B cell (primary cell): ENCODE data around the gene ATP5MC2. TPM values are rescaled to one million over a fixed set of nuclear protein-coding genes. Genes with fewer than 3 reads are reported as not detected.

Experiments used
- ATAC-seq: fragments of 200-7000 bp; cut with Tn5 transposase; one replicate; pipeline ENCODE4 v1.10.0; 2021; ENCODE audit warnings: low read depth, mild to moderate bottlenecking, moderate number of reproducible peaks, moderate library complexity
- CTCF ChIA-PET: fragments of 350-600 bp; sonication (Branson Sonifier 250); formaldehyde crosslinking; loops from one replicate; lab custom pipeline; 2021; ENCODE audit warnings: antibody characterized with exemption, inconsistent platforms; lab: Charles Lee
- POLR2A ChIA-PET: fragments of 350-600 bp; sonication (Branson Sonifier 250); formaldehyde crosslinking; loops from one replicate; lab custom pipeline; 2021; ENCODE audit warnings: antibody characterized with exemption; lab: Charles Lee
- DNase-seq: peaks from one replicate; pipeline ENCODE4 v3.0.0; 2013
- H2AFZ ChIP-seq: 2 replicates; pipeline ENCODE4 v1.6.1; 2012; ENCODE audit warnings: mild to moderate bottlenecking, low read depth, low read length; ENCODE audit not compliant: insufficient read depth, poor library complexity, severe bottlenecking
- H3K27ac ChIP-seq, 2 donors: 1 replicate in 1 of 2; 2 replicates in 1 of 2; pipeline ENCODE4 v1.5.1; 2012 to 2013; ENCODE audit warnings: low read length in 2 of 2, mild to moderate bottlenecking in 2 of 2, moderate library complexity in 1 of 2
- H3K27me3 ChIP-seq, 4 experiments: fragments of 200-600 bp in 1 of 4; sonication (generic) in 1 of 4; replicated peaks in 1 of 4; 1 replicate in 2 of 4; 2 replicates in 2 of 4; pipeline versions ENCODE4 v1.6.1 to v1.7.0; 2013 to 2016; ENCODE audit warnings: low read length in 3 of 4, mild to moderate bottlenecking in 2 of 4, mixed read lengths in 1 of 4, moderate library complexity in 1 of 4; ENCODE audit not compliant: insufficient read depth in 4 of 4, control insufficient read depth in 3 of 4; ENCODE audit errors: control extremely low read depth in 1 of 4
- H3K36me3 ChIP-seq, 2 experiments: replicated peaks in 1 of 2; 1 replicate in 1 of 2; 2 replicates in 1 of 2; pipeline versions ENCODE4 v1.6.1 to v1.7.1; 2013; ENCODE audit warnings: low read length in 1 of 2; ENCODE audit not compliant: insufficient read depth in 2 of 2, control insufficient read depth in 1 of 2; ENCODE audit errors: control extremely low read depth in 1 of 2, extremely low read depth in 1 of 2
- H3K4me1 ChIP-seq, 2 donors: fragments of 200-600 bp in 1 of 2; sonication (generic) in 1 of 2; 1 replicate in 1 of 2; 2 replicates in 1 of 2; pipeline versions ENCODE4 v1.5.1 to v1.6.1; 2013 to 2017; ENCODE audit warnings: low read length in 2 of 2; ENCODE audit not compliant: control insufficient read depth in 2 of 2, insufficient read depth in 2 of 2
- H3K4me2 ChIP-seq: replicated peaks from 2 replicates; pipeline ENCODE3; 2012; ENCODE audit warnings: mild to moderate bottlenecking, low read depth, low read length; ENCODE audit not compliant: poor library complexity, severe bottlenecking
- H3K4me3 ChIP-seq, 5 experiments: fragments of 200-600 bp in 1 of 5; sonication (generic) in 1 of 5; 1 replicate in 3 of 5; 2 replicates in 2 of 5; pipeline versions ENCODE4 v1.5.1 to v1.7.0; 2011 to 2016; ENCODE audit warnings: low read length in 4 of 5, mild to moderate bottlenecking in 4 of 5, low read depth in 2 of 5, control low read depth in 1 of 5, moderate library complexity in 1 of 5; ENCODE audit not compliant: insufficient read depth in 1 of 5; ENCODE audit errors: control extremely low read depth in 1 of 5, extremely low read depth in 1 of 5
- H3K79me2 ChIP-seq: fragments of 200-600 bp; sonication (generic); one replicate; pipeline ENCODE4 v1.6.0; 2016; ENCODE audit warnings: low read length; ENCODE audit not compliant: control insufficient read depth, insufficient read depth
- H3K9ac ChIP-seq: fragments of 200-600 bp; sonication (generic); 2 replicates; pipeline ENCODE4 v1.6.1; 2017; ENCODE audit warnings: mild to moderate bottlenecking, low read length, moderate library complexity
- H3K9me3 ChIP-seq, 3 donors: one replicate each; pipeline versions ENCODE4 v1.6.1 to v1.7.1; 2013; ENCODE audit warnings: low read length in 2 of 3; ENCODE audit not compliant: control insufficient read depth in 2 of 3, insufficient read depth in 1 of 3; ENCODE audit errors: control extremely low read depth in 1 of 3
- H4K20me1 ChIP-seq: 2 replicates; pipeline ENCODE4 v1.6.0; 2012; ENCODE audit warnings: mild to moderate bottlenecking, low read length; ENCODE audit not compliant: insufficient read depth, control insufficient read depth, poor library complexity, severe bottlenecking
- H3K27ac Mint-ChIP-seq: one replicate; pipeline ENCODE4 v1.8.0; 2021; ENCODE audit warnings: mixed read lengths
- H3K27me3 Mint-ChIP-seq: one replicate; pipeline ENCODE4 v1.8.0; 2021; ENCODE audit warnings: mixed read lengths
- H3K4me1 Mint-ChIP-seq: one replicate; pipeline ENCODE4 v1.8.0; 2021; ENCODE audit warnings: mixed read lengths
- H3K4me3 Mint-ChIP-seq: one replicate; pipeline ENCODE4 v1.8.0; 2021; ENCODE audit warnings: mixed read lengths
- H3K9me3 Mint-ChIP-seq: one replicate; pipeline ENCODE4 v1.8.0; 2022; ENCODE audit warnings: mixed read lengths; ENCODE audit not compliant: insufficient read depth
- CTCF ChIP-seq: fragments of 200-600 bp; IDR thresholded peaks from one replicate; pipeline ENCODE4 v1.8.0; 2022; ENCODE audit warnings: antibody characterized with exemption, mild to moderate bottlenecking
- EZH2 ChIP-seq: IDR thresholded peaks from 2 replicates; pipeline ENCODE4 v1.6.1; 2012; ENCODE audit warnings: borderline replicate concordance, low read depth, mild to moderate bottlenecking, moderate library complexity, low read length; ENCODE audit not compliant: insufficient read depth, poor library complexity, severe bottlenecking
- WGBS: methylation state at CpG from one replicate; pipeline ENCODE4 v1.1.5; 2013; ENCODE audit warnings: missing lambda C conversion rate; ENCODE audit not compliant: insufficient coverage; 5-methylcytosine and 5-hydroxymethylcytosine counted together
- intact Hi-C: fragments of 100-400 bp; cut with micrococcal nuclease; formaldehyde crosslinking; loops from one replicate; pipeline ENCODE4 v1.10.0; 2022
- polyA plus RNA-seq: library from polyadenylated mRNA; depleted of rRNA; stranded (reverse); fragments of >200 nt; gene quantifications from 2 replicates; pipeline ENCODE4 v1.2.3, GENCODE V29; 2012
- total RNA-seq, 2 donors: library from RNA; stranded (reverse); fragments of 120-200 nt in 1 of 2; gene quantifications; 1 replicate in 1 of 2; 2 replicates in 1 of 2; pipeline versions ENCODE4 v1.2.3 to v1.2.4, GENCODE V29; 2013 to 2022

The ATP5MC2 gene
- total and polyA plus RNA-seq, 2 donors (not counting 1 experiment from before 2014, with no cell fraction given): 212 to 435 TPM

- Mint-ChIP-seq H3K27me3 (peaks cover 78% of the 10 kb centered on the region), H3K9me3 (no peaks in the 10 kb centered on the region), H3K27ac (no peak overlapping the region), H3K4me1 (peaks cover 30% of the 10 kb centered on the region), H3K4me3 (peak overlapping the region; percentile 77)
- TF ChIP-seq CTCF: no peak
- 9% methylated on average over 4 of the region's 24 CpGs for WGBS
- Histone ChIP-seq H3K4me2 (peak overlapping the region; percentile 87), H4K20me1 (no peaks in the 10 kb centered on the region), H3K36me3 (no peaks in the 10 kb centered on the region), H2AFZ (peak overlapping the region; percentile 47), H3K9me3 (peaks cover 0 to 5% (median 0%) of the 10 kb centered on the region in 3 donors), H3K4me3 (peak overlapping the region in 1 of 5 experiments; percentile 32), H3K27ac (no peak overlapping the region), H3K9ac (no peak overlapping the region), H3K27me3 (peaks cover 3 to 83% (median 71%) of the 10 kb centered on the region in 4 experiments), H3K4me1 (peaks cover 29 to 38% of the 10 kb centered on the region in 2 donors), H3K79me2 (no peaks in the 10 kb centered on the region)
- no peak for ATAC-seq
- POLR2A ChIA-PET: no interaction called here
- intact Hi-C loops: loop anchor here (2.0 kb wide), 1 partner anchor 30 kb away; the partner anchor contains the start of gene CALCOCO1
- CTCF ChIA-PET: interaction anchor here (9.0 kb wide), 1 partner anchor 48 kb away, joined by 143 read pairs; no protein-coding TSS in a partner anchor
- peak; percentile 15 for DNase-seq
Observed at GRCh38 chr12:53696655-53697331, 20.9 kb upstream of the ATP5MC2 start.

GRCh38 chr12:53696285-53696654, 20.4 kb upstream of the ATP5MC2 start:
- Mint-ChIP-seq H3K27ac (no peak overlapping the region), H3K4me3 (peak overlapping the region; percentile 77), H3K9me3 (no peaks in the 10 kb centered on the region), H3K4me1 (peaks cover 30% of the 10 kb centered on the region), H3K27me3 (peaks cover 78% of the 10 kb centered on the region)
- 1% methylated on average over 11 of the region's 11 CpGs for WGBS
- peaks cover 0 to 9% (median 0%) of the 10 kb centered on the region in 3 donors for H3K9me3 ChIP-seq
- TF ChIP-seq CTCF (no peak), EZH2 (peak; percentile 91)
- no peak overlapping the region for H2AFZ ChIP-seq
- peaks cover 29 to 38% of the 10 kb centered on the region in 2 donors for H3K4me1 ChIP-seq
- no peaks in the 10 kb centered on the region for H3K79me2 ChIP-seq
- ATAC-seq (peak; percentile 46), DNase-seq (peak; percentile 48)
- ChIA-PET POLR2A (no interaction called here), CTCF (interaction anchor here (9.0 kb wide), 1 partner anchor 49 kb away, joined by 143 read pairs; no protein-coding TSS in a partner anchor)
- H3K36me3 ChIP-seq: no peaks in the 10 kb centered on the region
- no peaks in the 10 kb centered on the region for H4K20me1 ChIP-seq
- H3K27ac ChIP-seq: no peak overlapping the region
- intact Hi-C loops: loop anchor here (2.0 kb wide), 1 partner anchor 31 kb away; the partner anchor contains the start of gene CALCOCO1
- H3K9ac ChIP-seq: no peak overlapping the region
- peaks cover 3 to 81% (median 69%) of the 10 kb centered on the region in 4 experiments for H3K27me3 ChIP-seq
- H3K4me2 ChIP-seq: peak overlapping the region; percentile 87
- peak overlapping the region in 1 of 5 experiments; percentile 32 for H3K4me3 ChIP-seq
